GM19025 (cell line): ENCODE data around the gene MYL2.

Source experiments
- ATAC-seq: cut with Tn5 transposase; IDR thresholded peaks from one replicate; pipeline ENCODE4 v1.9.1; 2021; ENCODE audit warnings: mild to moderate bottlenecking, low read depth, moderate library complexity; ENCODE audit not compliant: unreplicated experiment

The MYL2 gene

GRCh38 chr12:110901401-110901800, 19.0 kb downstream of the MYL2 start:
- ATAC-seq = no peak

GRCh38 chr12:110896559-110896958, 23.8 kb downstream of the MYL2 start:
- ATAC-seq = no peak

GRCh38 chr12:110893956-110894355, 26.4 kb downstream of the MYL2 start:
- no peak for ATAC-seq

GRCh38 chr12:110889361-110889760, 31.0 kb downstream of the MYL2 start:
- no peak for ATAC-seq

GRCh38 chr12:110888256-110888991, 32.0 kb downstream of the MYL2 start:
- no peak for ATAC-seq

- ATAC-seq = no peak
Observed at GRCh38 chr12:110885152-110885840, 35.1 kb downstream of the MYL2 start.

GRCh38 chr12:110883251-110883650, 37.1 kb downstream of the MYL2 start:
- no peak for ATAC-seq

GRCh38 chr12:110880651-110881050, 39.7 kb downstream of the MYL2 start:
- no peak for ATAC-seq

GRCh38 chr12:110874781-110875180, 45.6 kb downstream of the MYL2 start:
- ATAC-seq = no peak

- ATAC-seq = no peak
Observed at GRCh38 chr12:110874351-110874750, 46.0 kb downstream of the MYL2 start.

- ATAC-seq = no peak
Observed at GRCh38 chr12:110872100-110872499, 48.3 kb downstream of the MYL2 start.

- ATAC-seq = no peak
Observed at GRCh38 chr12:110869803-110870202, 50.6 kb downstream of the MYL2 start.

- ATAC-seq = no peak
Observed at GRCh38 chr12:110869026-110869425, 51.4 kb downstream of the MYL2 start.

- ATAC-seq = no peak
Observed at GRCh38 chr12:110865521-110865920, 54.9 kb downstream of the MYL2 start.

- no peak for ATAC-seq
Observed at GRCh38 chr12:110863161-110863560, 57.2 kb downstream of the MYL2 start.

- no peak for ATAC-seq
Observed at GRCh38 chr12:110862329-110862728, 58.0 kb downstream of the MYL2 start.

GRCh38 chr12:110861729-110862128, 58.6 kb downstream of the MYL2 start:
- ATAC-seq = no peak
